Sciatic nerve (tissue), 2 donors: Measurements from ENCODE around the gene CROCC2. TPM values are rescaled to one million over a fixed set of nuclear protein-coding genes. Genes with fewer than 3 reads are reported as not detected.

Source experiments
- ATAC-seq: fragments of 200-7000 bp; cut with Tn5 transposase; one replicate; pipeline ENCODE4 v1.9.1; 2020; ENCODE audit warnings: mild to moderate bottlenecking, moderate library complexity
- DNase-seq: peaks from one replicate; pipeline ENCODE4 v3.0.0-alpha.2; 2020; ENCODE audit warnings: low spot score
- intact Hi-C: fragments of 100-400 bp; cut with DNase I; formaldehyde crosslinking; loops from one replicate; pipeline ENCODE4 v1.14.2; 2022
- total RNA-seq: library from RNA; stranded (reverse); fragmentation: NEBNext Ultra II Directional; extraction: Animal tissue kit (Norgen Biotek cat#: 25700); gene quantifications from one replicate; pipeline ENCODE4 v1.2.1, GENCODE V29; 2021
- donor health status: DM: no; HTN: no; CAD: no.
- donor health status: DM: no; HTN: no; CAD: no.

CROCC2 gene
- total RNA-seq, 1 donor from 2014 or later, result 0.18 TPM

DNA sequence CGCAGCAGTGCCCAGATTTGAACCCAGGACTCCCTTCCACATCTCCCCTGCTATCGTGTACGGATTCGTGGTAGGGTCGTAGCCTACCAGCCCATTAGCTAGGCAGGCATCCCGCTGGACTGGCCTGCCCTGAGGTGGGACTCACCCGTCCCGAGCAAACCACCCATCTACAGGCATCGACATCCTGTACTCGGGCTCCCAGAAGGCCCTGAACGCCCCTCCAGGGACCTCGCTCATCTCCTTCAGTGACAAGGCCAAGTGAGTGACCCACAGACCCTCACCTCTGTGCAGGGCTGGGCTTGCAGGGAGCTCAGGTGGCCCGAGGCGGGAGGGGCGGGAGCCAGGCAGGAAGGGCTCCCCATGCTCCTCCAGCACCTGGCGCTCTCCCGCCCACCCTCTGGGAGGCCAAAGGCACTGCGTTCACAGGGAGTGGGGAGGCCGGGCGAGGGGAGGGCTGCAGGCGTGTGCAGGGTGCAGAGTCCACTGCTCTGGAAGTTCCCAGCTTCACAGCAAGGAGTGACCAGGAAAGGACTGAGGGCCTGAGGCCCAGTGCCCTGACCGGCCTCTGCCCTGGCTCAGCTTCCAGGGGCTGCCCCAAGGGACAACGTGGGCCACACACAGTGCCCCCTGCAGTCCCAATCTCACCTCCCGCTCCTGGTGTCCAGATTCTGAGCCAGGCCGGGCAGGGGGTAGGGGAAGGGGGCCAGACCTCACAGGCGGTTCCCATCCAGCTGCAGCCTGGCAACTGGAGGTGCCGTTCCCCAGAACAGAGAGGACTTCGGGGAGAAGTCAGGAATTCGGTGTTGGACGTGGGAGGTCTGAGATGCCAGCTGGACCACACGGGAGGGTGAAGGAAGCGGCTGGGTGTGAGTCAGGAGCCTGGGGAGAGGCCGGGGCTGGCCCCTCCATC lies 32.1 kb upstream of the CROCC2 start:
- ATAC-seq (peak; percentile 9), DNase-seq (no peak)
- intact Hi-C loops, result no loop called here

DNA sequence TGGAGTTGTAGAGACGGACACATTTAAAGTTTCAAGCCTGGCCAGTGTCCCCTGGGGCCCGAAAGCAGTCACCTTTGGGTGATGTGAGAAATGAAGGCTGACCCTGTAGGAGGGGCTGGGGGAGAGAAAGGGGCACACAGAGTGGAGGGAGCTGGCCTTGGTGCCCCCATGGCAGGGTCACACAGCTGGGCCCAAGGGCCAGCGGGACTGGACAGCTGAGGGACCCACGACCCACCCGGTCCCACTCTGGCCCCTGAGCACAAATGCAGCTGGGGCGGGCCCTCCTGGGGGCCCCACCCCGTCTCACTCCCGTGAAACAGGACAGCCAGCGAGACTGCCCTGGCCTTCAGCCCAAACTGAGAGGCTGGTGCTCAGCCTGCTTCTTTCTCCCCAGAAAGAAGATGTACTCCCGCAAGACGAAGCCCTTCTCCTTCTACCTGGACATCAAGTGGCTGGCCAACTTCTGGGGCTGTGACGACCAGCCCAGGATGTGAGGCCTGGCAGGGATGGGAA lies 31.4 kb upstream of the CROCC2 start:
- ATAC-seq (no peak), DNase-seq (no peak)
- intact Hi-C loops, result no loop called here

DNA sequence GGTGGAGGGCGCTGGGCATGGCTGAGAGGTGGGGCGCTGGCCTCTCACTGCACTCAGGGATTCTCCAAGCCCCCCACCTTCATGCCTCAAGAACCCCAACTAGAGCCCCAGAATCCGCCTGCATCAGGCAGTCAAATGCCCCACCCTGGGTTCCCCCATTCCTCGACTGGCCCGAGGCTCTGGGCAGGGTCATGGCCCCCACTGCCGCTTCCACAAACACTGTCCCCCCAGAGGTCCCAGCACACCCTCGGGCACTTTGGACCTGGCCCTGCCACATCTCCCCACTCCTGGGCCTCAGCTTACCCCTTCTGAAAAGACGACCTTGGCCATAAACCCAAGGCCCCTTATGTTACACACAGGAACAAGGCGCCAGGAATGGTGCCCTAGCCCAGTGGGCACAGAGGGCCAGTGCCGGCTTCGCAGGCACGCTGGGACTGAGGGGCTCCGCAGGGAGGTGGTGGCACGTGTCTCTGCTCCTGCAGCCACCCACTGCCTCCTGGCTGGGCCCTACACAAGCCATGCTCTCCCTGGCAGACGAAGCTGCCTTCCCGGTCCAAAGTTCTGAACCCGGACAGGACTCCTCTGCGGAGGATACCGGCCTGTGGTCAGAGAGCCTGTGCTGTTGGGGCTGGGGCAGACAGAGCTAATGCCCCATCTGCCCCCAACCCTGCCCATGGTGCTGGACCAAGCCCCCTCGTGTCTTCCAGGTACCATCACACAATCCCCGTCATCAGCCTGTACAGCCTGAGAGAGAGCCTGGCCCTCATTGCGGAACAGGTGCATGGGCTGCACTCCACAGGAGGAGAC lies 30.7 kb upstream of the CROCC2 start:
- intact Hi-C loops, result no loop called here
- DNase-seq, result no peak
- ATAC-seq, result no peak

DNA sequence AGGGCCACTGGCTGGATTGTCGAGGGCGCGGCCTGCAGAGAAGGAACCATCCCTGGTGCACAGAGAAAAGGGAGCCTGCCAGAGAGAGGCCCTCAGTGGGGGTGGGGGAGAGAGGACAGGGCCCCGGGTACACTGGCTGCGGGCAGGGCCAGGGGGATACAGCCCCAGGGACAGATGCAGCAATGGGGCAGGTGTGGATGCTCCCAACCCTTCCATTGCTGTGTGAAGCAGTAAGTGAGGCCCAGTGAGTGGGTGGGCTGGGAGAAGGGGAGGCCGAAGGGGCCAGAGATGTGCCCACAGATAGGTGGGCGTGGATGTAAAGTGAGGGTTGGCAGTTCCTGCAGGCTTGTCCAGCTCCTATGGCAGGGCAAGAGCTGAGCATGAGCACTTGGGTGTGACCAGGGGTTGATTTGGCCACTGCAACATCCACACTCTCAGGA lies 30.1 kb upstream of the CROCC2 start:
- DNase-seq (no peak), ATAC-seq (no peak)
- intact Hi-C loops, result no loop called here

DNA sequence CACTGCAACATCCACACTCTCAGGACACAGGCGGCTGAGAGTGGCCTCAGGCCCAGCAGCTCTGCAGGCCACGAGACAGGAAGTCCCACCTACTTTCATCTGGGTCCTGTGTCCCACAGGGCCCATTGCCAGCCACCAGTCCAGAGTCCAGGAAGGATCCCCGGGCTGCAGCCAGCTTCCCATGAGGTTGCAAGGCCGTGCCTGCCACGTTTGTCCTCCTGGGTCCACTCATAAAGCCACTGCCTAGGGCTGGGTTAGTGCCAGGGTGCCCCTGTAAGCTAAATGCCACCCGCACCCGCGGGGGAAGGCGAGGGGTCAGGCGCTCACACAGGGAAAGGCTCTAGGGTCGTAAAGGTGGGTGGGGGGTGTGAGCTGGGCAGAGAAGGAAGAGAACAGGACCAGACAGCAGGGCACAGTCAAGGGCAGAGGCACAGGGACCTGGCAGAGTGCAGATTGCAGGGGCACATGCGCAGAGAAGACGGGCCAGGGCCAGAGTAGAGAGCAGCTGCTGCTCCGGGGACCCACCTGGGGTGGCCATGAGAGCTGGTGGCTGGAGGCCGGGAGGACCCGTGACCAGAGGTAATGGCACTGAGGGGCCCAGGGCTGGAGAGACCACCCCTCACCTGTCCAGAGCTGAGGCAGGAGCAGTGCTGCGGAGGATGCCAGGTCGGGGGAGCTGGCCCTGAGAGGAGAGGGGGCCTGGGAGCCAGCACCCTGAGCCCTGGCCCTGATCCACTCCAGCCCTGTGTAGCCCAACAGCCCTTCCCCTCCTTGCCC lies 29.5 kb upstream of the CROCC2 start:
- DNase-seq (no peak), ATAC-seq (no peak)
- intact Hi-C loops, result no loop called here

DNA sequence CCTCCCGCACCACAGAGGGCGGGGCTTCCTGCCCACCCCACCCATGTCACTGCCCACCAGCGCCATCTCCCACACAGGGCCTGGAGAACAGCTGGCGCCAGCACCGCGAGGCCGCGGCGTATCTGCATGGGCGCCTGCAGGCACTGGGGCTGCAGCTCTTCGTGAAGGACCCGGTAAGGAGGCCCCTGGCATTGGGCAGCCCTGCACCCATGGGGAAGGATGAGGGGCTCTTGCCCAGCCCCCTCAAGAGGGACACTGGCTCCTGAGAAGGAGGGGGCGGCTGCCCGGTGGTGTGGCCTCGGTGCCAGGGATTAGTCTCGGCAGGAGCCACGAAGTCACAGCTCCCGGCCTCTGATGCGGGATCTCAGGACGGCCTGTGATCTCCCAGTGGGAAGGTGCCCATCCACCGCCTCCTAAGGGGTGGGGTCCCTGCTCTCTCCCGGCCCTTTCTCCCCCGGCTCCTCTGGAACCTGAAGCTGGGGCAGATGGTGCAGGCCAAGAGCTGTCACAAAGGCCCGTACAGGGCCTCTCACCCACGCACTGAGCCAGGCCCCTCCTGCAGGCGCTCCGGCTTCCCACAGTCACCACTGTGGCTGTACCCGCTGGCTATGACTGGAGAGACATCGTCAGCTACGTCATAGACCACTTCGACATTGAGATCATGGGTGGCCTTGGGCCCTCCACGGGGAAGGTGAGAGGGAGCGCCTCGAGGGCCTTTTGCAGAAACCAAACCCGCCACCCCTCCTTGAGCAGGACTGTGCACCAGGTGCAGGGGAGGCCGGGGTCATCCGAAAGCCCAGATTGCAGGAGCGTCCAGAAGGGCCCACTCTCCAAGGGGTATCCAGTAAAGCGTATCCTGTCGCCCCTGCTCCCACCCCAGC lies 28.4 kb upstream of the CROCC2 start:
- intact Hi-C loops, result no loop called here
- DNase-seq, result no peak
- ATAC-seq, result no peak

DNA sequence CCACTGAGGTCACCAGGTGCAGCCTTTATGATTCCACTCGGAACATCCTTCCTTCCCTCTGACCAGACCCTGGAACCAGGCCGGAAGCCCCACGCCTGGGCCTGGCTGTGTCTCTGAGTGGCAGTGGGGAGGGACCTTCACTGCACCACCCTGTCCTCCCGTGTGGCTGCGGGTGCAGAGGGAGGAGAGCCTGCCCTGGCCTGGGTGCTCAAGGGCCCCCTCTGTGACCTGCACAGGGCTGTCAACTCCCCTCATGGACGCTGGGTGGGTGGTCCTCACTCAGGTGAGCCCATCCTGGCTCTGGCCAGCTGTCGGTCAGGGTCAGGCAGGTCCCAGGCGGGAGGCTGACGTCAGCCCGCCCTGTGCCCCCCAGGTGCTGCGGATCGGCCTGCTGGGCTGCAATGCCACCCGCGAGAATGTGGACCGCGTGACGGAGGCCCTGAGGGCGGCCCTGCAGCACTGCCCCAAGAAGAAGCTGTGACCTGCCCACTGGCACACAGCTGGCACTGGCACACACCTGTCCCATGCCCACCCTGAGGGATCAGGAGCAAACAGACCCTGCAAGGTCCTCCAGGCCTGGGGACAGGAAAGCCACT lies 27.7 kb upstream of the CROCC2 start:
- no peak for DNase-seq
- no peak for ATAC-seq
- intact Hi-C loops, result no loop called here

DNA sequence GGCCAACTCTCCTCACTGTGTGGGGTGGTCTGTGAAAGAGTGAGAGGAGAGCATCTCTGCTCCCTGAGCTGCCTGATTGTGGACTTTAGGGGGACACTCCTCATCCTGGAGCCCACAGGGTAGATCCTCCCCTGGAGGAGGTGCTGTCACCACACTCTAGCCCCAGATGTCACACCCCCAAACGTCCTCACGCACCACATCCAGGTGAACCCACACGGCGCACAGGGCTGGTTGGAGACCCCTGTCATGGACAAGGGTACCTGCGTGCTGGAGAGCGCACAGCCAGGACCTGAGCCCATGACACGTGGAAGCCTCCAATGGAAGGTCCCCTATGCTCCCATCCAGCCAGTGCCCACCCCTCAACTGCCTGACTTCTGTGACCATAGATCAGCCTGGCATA lies 27.0 kb upstream of the CROCC2 start:
- intact Hi-C loops, result no loop called here
- DNase-seq (no peak), ATAC-seq (no peak)

DNA sequence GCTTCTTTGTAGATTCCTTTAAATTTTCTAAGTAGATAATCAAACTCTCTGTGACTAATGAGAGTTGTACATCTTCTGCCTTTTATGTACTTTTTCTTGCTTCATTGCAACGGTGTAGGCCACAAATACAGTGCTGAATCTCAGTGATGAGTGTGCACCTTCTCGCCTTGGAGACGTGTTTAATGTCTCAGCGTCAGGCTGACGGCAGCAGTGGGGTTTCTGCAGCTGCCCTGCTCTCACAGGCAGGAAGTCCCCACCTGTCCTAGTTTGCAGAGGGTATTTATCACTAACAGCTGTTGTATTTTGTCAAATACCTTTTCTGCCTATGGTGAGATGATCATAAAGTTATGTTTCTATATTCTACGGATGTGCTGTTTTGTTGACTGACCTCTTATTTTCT lies 24.2 kb upstream of the CROCC2 start:
- ATAC-seq (no peak), DNase-seq (no peak)
- intact Hi-C loops, result no loop called here

DNA sequence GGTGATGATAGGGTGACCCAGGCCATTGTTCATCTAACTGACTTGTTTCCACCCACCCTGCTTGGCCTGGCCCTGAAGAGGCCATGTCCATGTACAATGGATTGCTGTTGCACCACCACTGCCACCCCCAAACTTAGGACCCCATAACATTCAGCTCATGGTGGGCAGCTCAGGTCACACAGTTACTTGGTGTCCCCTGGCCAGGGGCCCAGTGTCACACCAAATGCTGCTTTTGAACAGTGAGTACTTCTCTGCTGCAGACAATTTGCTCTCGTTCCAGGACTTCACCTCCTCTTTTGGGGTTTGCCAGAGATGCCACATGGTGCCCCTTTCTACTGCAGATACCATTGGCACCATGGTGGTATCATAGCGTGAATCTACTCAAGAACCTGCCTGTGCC lies 21.9 kb upstream of the CROCC2 start:
- DNase-seq (no peak), ATAC-seq (no peak)
- intact Hi-C loops, result no loop called here

DNA sequence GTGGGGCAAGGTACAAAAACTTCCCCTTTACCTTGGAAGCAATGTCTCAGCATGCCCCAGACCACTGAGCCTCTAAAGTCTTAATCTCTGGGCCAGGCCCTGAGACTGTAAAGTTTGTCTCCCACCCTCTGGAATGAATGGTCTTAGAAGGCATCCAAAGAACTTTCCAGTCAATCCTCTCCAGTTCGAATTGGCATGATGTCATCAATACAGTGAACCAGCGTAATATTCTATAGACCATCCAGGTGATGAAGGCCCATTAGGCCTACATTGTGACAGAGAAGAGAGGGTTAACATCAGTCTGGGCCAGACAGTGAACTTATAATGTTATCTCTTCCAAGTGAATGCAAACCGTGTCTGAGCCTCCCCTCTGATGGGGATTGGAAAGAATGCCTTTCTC lies 21.4 kb upstream of the CROCC2 start:
- intact Hi-C loops, result no loop called here
- no peak for ATAC-seq
- DNase-seq, result no peak

DNA sequence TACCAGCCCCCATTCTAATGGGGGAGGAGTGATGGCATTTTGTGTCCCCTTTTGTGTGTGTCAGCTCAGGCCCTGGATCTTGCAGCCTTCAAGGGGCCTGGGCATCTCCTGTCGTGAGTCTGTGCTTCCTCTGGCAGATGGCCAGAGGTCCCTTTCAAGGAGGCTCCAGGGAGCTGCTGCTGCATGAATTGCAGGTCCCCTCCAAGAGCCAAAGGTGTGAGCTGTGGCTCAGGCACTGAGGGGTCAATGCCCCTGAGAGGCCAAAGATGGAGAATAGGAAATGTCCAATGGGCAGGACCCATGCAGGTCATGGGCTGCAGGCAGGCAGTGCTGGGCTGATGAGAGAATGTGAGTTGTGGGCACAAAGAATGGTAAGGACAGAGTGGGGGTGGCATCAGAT lies 20.6 kb upstream of the CROCC2 start:
- ATAC-seq (no peak), DNase-seq (no peak)

DNA sequence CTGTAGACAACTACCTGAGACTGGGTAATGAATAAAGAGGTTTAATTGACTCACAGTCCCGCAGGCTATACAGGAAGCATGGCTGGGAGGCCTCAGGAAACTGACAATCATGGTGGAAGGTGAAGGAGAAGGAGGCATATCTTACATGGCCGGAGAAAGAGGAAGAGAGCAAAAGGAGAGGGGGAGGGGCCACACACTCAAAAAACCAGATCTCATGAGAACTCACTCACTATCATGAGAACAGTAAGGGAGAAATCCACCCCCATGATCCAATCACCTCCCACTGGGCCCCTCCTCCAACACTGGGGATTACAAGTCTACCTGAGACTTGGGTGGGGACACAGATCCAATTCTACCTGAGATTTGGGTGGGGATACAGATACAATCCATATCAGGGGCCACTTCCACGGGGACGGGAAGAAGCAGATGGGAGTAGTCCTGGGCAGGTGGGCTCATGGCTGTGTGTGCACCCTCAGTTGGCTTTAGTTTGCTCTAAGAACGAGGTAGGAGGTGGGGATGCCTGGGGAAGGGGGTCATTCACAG lies 20.0 kb upstream of the CROCC2 start:
- DNase-seq (no peak), ATAC-seq (no peak)
- intact Hi-C loops, result no loop called here

More for the DNA sequence above, 20.6 kb upstream of the CROCC2 start:
- intact Hi-C loops, result no loop called here

DNA sequence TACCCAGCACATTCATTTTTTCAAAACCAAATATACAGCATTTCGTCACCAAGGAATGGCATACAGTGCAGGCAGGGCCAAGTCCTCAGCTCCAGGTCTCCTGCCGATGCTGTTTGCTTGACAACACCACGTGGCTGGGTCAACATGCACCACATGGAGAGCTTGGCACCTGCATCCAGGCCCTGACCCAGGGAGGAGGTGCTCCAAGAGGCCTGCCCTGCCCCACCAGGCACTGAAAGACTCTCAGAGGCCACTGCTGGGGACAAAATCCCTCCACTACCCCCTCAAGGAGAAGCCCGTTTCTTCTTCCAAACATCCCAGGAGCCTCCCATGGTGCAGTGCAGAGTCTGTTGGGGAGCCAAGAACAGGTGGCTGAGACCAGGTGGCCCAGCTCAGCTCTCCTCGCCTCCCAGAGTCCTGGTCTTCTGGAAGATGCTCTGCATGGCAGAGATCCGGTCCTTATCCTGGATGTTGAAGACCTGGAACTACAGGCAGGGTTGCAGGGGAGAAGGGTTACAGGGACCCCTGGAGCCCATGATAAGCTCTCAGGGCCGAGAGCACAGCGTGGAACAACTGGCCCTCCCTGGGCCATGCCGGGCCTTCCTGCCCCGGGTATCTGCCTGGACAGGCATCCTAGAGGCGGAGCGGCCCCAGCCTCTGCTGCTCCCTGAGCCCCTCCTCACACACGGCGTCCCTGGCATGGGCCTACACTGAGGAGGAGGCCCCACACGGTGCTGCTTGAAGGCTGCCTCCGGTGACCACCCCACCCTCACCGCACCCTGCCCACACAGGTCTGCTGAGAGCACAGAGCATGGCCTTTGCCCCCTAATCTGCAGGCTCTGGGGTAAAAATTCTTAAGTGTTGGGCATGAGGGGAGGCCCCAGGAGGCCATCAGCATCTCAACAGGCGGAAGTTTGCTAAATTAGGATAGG lies 19.2 kb upstream of the CROCC2 start:
- intact Hi-C loops, result no loop called here
- ATAC-seq, result no peak
- no peak for DNase-seq

DNA sequence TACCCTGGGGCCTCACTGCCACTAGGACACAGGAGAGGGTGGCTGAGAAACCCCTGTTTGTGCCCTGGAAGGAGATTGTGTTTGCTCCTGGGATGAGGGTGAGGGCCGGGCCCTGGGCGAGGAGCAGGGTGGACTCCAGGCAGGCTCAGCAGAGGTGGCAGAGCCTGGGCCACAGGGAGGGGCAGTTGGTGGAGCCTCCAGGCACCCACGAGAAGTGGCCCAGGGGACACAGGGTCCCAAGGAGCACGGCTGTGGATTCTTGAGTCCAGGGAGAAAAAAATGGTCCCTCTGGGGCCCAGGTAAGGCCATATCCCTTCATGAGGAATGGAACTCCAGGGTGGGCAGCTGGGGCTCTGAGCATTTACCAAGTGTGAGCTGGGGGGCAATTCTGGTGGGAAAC lies 18.5 kb upstream of the CROCC2 start:
- ATAC-seq, result no peak
- intact Hi-C loops, result no loop called here
- DNase-seq, result no peak

DNA sequence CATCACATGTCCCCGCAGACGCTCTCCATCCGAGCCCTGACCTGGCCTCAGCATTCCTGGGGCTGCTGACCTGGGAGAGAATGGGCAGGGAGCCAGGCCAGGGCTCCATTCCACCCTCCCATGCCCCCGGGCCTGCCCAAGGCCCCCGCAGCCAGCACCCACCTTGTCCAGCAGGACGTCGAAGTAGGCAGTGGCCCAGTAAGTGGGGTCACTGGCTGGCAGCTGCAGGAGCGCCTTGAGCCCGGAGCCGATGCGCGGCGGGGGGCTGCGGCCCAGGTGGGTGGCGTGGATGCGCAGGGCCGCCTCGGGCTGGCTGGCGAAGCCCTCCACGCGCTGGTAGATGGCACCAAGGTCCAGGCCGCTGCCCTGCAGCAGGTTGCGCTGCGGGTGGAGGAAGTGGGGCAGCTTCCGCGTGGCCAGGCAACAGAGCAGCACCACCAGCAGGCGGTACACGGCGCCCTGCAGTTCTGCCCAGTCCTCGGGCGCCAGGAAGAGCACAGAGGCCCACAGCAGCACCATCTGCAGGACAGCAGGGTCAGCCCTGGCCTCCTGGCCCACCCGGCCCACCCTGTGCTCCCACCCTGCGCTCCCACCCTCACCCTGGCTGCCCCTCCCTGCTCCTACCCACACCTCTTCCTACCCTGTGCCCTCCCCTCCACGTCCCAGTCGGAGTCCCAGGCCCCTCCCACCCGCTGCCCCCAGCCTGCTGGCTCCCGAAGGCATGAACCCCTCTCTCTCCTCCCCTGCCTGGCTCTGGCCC lies 17.8 kb upstream of the CROCC2 start:
- intact Hi-C loops, result no loop called here
- DNase-seq (no peak), ATAC-seq (no peak)
